Fibroblast of skin of left quadriceps (primary cell): ENCODE measurements around the gene TXNL1.

Source experiments
- DNase-seq, 2 experiments: peaks; one replicate each; pipeline ENCODE4 v3.0.0-alpha.2; 2013; ENCODE audit warnings: low read depth in 2 of 2

Gene TXNL1

GRCh38 chr18:56570978-56571377 is 67.4 kb downstream of the TXNL1 start:
- DNase-seq = no peak

DNA sequence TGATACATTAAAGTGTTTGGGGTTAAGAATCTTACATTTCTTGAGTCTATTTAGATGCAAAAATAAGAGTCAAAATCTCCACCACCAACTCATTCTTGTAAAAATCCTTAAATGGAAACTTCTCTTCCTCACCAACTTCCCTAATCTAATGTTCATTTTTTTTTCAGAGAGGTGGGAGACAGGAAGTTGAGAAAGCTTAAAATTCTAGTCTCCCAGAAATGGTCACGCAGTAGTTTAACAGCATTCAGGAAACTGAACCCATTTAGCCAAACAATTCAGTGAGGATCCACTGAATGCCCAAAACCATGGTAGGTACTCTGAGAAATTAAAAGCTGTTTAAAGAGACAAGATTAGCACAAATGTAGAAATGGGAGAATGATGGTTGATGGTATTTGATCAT is 69.0 kb downstream of the TXNL1 start:
- DNase-seq = no peak

DNA sequence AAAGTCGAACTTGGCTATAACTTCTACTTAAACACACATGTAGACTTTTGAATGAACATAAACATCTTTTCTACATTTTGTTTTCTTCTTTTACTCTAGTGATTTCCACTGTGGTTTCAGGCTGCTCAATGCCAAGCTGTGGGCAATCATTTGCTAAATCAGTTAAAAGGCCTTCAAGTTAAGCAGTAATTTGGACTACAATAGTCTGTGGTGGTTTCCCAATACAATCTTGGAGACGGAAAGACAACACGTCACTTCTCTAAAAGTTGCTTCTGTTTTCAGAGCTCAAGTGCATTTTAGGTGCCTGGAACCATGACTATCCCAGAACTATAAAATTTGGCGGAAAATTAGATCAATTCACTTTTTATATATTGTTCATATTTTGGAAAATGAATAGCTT is 69.4 kb downstream of the TXNL1 start:
- no peak for DNase-seq

- DNase-seq = peak; percentile 98
Observed at GRCh38 chr18:56565551-56566345, 72.6 kb downstream of the TXNL1 start.

- DNase-seq = no peak
Observed at GRCh38 chr18:56565046-56565445, 73.3 kb downstream of the TXNL1 start.

DNA sequence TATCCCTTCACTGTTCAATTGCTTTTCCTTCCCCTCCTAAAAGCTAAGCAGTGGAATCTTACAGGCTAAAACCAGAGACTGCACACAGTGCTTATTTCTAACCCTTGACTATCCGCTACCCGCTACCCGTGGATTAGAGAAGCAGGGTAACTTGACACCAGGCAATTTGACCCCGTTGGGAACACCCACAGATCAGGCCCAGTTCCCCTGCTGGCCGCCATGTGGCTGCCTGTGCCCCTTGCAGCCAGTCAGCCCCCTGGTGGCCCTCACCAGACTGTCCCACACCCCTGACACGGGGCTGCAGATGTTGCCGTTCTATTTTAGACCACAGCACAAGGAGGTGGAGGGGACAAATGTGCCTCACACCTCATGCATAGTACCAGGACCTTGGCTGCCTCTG is 74.8 kb downstream of the TXNL1 start:
- DNase-seq = no peak

DNA sequence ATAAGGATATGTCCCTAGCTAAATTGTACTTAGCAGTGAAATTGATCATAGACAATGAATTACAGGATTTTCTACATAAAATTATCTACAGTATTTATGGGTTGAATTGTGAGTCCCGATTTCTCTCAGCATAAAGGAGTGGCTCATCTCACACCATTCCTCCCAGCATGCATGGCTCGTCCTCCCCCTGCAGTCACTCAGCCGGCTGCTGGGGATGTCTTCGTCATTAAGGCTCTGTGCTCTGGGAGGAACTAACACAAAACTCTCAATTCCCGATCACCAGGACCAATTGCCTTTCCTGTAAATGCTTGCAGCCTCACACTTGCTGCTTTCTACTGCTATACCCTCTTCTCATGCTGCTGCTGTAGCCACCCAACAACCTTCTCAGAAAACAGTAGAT is 75.9 kb downstream of the TXNL1 start:
- DNase-seq = no peak

DNA sequence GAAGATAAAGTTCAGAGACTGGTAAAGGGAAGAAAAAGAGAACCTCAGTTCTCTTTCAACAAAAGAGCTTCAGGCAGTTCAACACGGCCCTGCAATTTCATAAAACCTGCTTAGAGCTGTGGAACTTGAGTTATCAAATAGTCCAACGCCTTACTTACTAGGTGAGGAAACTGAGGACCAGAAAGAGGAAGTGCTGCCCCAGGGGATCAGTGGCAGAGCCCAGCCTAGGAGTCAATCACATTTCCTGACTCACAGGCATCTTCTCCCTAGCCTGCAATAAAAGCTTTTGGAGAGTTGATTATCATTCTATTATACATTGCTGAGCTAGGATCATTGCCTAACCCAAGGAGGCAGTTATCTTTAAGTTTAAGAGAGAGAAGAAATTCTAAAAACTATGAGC is 77.4 kb downstream of the TXNL1 start:
- DNase-seq = no peak

DNA sequence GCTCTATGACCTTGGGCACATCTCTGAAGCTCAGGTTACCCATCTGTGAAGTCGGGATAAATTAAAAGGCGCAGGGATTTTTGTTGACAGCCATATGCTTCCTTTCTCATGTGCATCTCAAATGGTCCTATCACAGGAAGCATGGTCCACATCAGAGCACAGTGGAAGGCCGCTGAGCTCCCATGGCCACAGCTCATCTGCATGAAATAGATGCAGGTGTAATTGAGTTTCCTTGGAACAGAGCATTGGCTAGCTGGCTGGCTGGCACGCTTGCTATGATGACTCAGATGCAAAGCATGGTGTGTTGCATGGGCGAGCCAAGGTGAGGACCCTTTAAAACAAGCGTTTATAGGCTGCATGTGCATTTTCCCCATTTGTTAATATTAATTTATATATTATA is 79.3 kb downstream of the TXNL1 start:
- no peak for DNase-seq

- DNase-seq = no peak
Observed at GRCh38 chr18:56556907-56557306, 81.5 kb downstream of the TXNL1 start.

DNA sequence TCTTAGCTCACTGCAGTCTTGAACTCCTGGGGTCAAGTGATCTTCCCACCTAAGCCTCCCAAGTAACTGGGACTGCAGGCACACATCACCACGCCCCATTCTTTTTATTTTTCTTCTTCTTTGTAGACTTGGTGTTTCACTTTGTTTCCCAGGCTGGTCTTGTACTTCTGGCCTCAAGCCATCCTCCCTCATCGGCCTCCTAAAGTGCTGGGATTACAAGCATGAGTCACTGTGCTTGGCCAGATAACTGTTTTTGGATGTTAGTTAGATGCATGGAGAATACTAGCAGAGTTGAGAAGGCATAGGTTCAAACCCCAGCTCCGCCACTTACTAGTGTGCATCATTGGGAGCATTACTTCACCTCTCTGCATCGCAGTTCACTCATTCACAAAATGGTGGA is 88.3 kb downstream of the TXNL1 start:
- no peak for DNase-seq
